A549 treated with RU486 at 1 μM for 4 hours (cell line): Measurements from ENCODE around the gene BRD8. TPM values are rescaled to one million over a fixed set of nuclear protein-coding genes. Genes with fewer than 3 reads are reported as not detected.

ENCODE experiments used
- total RNA-seq: library from RNA; stranded (reverse); fragments of 200-300 nt; extraction: Qiagen RNA extraction; gene quantifications from 5 replicates; pipeline ENCODE4 v1.2.3, GENCODE V29; 2022; ENCODE audit warnings: low read depth

BRD8 gene
- total RNA-seq, result 47.6 to 55.3 TPM (median 49.0 TPM) in 5 replicates

GRCh38 chr5:138178516-138179276 is at the start of gene BRD8, which contains the start of gene KIF20A:
BRD8 (minus strand) TSS chr5:138178630; CDS start chr5:138178614, 16 bp downstream.
KIF20A (plus strand) TSS chr5:138179112; CDS start chr5:138179681, 569 bp downstream.

GRCh38 chr5:138213161-138214029 is 35.0 kb upstream of the BRD8 start, which contains the start of gene CDC23:
CDC23 (minus strand) TSS chr5:138213323; CDS start chr5:138213312, 11 bp downstream.

GRCh38 chr5:138138949-138139780 is 39.3 kb downstream of the BRD8 start, which contains the start of gene NME5:
NME5 (minus strand) TSS chr5:138139428; CDS start chr5:138138780, 648 bp downstream.

Other genes starting within 250 kb of the BRD8 start
- 10.9 to 15.6 TPM (median 12.6 TPM) in 5 replicates for gene FAM13B, start 145.6 kb downstream of the BRD8 start, total RNA-seq
- gene WNT8A, start 94.6 kb downstream of the BRD8 start, total RNA-seq, result not detected in 5 replicates
- gene NME5, start 39.2 kb downstream of the BRD8 start, total RNA-seq, result not detected in 5 replicates
- gene KIF20A, start 482 bp upstream of the BRD8 start, total RNA-seq, result 42.0 to 48.1 TPM (median 47.0 TPM) in 5 replicates
- 20.6 to 33.3 TPM (median 27.7 TPM) in 5 replicates for gene CDC23, start 34.7 kb upstream of the BRD8 start, total RNA-seq
- gene GFRA3, start 96.0 kb upstream of the BRD8 start, total RNA-seq, result 0.09 to 0.12 TPM (median 0.12 TPM) in 3 of 5 replicates, not detected in the others
- 10.7 to 12.9 TPM (median 11.2 TPM) in 5 replicates for gene CDC25C, start 153.2 kb upstream of the BRD8 start, total RNA-seq
- 19.7 to 22.3 TPM (median 20.9 TPM) in 5 replicates for gene FAM53C, start 159.6 kb upstream of the BRD8 start, total RNA-seq
- gene KDM3B, start 174.1 kb upstream of the BRD8 start, total RNA-seq, result 34.8 to 48.6 TPM (median 42.1 TPM) in 5 replicates